GM19035 (cell line): ENCODE results near the gene SIRT1.
"Not testable (repeated sequence)": the region's sequence is repeated elsewhere in the genome, so short reads cannot be mapped to it uniquely, and the experiment has no call there.

Experiments used
- ATAC-seq: cut with Tn5 transposase; IDR thresholded peaks from one replicate; pipeline ENCODE4 v1.9.1; 2021; ENCODE audit not compliant: unreplicated experiment

Gene SIRT1

GRCh38 chr10:67884313-67884841 lies at the start of gene SIRT1:
SIRT1 (plus strand) TSS chr10:67884656; CDS start chr10:67884722, 66 bp downstream.
- peak; percentile 85 for ATAC-seq

DNA sequence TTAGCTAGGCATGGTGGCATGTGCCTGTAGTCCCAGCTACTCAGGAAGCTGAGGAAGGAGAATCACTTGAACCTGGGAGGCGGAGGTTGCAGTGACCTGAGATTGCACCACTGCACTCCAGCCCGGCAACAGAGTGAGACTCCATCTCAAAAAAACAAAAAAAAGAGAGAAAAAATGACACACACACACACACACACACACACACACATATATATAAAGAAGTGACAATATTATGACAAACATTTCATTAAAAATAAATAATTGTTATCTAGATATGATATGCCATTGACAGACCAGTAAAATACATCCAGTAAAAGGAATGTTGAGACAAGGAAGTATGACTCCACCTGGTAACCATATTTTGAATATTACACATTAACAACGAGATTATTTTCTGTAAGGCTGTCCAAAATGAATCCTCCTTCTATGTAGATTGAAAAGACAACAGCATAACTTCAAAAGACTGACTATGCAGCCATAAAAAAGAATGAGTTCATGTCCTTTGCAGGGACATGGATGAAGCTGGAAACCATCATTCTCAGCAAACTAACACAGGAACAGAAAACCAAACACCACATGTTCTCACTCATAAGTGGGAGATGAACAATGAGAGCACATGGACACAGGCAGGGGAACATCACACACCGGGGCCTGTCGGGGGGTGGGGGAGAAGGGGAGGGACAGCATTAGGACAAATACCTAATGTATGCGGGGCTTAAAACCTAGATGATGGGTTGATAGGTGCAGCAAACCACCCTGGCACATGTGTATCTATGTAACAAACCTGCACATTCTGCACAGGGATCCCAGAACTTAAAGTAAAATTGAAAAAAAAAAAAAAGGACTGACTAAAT lies 48.7 kb upstream of the SIRT1 start:
- not testable (repeated sequence) for ATAC-seq

- ATAC-seq = no peak
Measured at GRCh38 chr10:67836488-67836887, 48.0 kb upstream of the SIRT1 start.

DNA sequence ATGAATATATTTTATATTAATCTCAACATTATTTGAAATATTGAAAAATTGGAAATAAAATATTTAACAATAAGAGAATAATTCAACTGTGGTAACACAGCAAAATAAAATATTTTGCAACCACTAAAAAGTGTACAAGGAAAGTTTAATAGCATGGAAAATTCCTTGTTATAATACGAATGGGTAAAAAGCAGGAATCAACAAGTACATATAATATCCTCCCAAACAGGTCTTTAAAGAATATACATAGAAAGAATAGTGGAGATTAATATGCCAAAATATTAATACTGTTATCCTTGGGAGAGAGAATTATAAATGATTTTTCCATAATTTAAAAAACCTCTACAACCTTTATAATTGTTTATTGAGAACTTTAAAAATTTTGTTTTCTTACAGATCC lies 47.5 kb upstream of the SIRT1 start:
- ATAC-seq = no peak

DNA sequence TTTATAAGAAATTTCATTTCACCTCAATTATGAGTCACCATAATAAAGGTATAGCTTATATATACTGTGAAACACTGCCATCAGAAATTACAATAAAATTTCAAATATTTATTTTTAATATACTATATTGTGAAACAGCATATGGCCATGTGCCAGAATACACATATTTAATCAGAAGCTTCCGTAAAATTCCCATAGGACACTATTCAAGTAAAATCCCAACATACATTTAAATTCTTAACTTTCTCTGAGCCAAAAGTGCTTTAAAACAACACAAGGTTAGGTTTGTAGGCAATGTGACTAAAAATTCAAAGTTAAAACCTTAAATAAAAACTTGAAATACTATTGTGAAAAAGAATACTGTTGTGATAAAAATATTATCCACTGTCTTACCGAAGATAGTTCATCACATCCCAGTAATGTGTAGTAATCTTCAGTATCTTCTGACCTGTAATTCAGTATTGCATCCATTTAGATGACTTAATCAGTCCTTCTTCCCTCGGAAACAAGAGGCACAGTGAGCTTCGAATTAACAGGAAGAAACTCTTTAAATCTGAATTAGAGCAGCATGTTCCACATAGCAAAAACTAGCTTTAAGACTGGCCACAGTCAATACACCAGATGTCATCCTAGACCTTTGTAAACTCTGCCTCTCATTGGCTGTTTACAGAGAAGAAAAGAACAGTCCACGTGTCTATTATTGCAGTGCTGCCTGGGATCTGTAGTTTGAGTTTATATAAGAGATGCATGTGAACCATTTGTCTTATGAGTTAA lies 46.7 kb upstream of the SIRT1 start, which contains the start of gene DNAJC12:
TSS of gene DNAJC12 (minus strand) at position 648 of the 774 bp plus-strand sequence. CDS start at position 471, 177 bp downstream.
- ATAC-seq = peak; percentile 61

DNA sequence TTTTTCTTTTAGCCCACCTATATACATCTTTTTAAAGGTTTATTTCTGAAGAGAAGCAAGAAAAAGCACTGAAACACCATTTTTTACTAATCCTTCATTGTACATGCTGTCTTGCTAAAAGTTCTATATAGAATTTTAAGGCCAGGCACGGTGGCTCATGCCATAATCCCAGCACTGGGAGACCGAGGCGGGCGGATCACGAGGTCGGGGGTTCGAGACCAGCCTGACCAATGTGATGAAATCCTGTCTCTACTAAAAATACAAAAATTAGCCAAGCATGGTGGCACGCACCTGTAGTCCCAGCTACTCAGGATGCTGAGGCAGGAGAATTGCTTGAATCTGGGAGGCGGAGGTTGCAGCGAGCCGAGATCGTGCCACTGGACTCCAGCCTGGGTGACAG lies 44.9 kb upstream of the SIRT1 start:
- not testable (repeated sequence) for ATAC-seq

GRCh38 chr10:67839951-67840350 lies 44.5 kb upstream of the SIRT1 start:
- ATAC-seq = no peak

GRCh38 chr10:67841737-67842136 lies 42.7 kb upstream of the SIRT1 start:
- ATAC-seq = no peak

DNA sequence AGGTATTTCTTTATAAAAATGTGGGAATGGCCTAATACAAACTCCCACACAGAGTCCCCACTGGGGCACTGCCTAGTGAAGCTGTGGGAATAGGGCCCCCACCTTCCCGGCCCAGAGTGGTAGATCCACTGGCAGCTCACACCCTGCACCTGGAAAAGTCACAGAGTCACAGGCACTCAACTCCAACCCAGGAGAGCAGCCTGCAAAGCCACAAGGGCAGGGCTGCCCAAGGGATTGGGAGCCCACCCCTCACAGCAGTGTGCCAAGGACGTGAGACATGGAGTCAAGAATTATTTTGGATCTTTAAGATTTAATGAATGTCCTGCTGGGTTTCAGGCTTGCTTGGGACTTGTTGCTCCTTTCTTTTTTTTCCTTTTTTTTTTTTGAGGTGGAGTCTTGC lies 41.2 kb upstream of the SIRT1 start:
- no peak for ATAC-seq

DNA sequence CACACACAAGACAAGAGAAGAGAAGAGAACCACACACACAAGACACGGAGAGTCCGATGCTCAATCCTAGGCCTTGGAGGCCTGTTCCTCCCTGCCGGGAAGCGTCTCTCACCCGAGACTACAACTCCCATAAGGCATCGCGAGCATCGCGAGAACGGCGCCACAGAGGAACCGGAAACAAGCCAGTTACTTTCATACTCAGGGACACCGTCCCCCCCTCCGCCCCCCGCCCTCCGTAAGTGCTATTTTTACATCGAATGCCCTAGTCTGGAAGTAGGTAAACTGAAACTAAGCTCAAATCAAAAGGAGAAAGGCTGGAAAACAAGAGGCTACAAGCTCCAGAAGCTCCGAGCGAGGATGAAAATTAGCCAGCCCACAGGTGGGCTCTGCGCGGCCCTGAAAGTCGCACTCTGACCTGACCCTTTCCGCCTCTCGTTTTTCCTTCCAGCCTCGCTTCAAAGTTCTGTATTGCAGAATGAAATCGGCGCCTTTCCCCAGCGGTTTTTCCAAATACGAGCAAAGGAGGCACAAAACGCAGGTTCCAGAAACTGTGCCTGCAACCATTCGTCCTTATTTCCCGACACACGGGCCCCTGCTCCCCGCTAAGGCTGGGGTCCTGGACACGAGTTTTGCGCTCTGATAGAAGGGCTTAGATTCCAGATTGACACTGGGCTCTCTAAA lies 35.0 kb upstream of the SIRT1 start:
- ATAC-seq = peak; percentile 96

DNA sequence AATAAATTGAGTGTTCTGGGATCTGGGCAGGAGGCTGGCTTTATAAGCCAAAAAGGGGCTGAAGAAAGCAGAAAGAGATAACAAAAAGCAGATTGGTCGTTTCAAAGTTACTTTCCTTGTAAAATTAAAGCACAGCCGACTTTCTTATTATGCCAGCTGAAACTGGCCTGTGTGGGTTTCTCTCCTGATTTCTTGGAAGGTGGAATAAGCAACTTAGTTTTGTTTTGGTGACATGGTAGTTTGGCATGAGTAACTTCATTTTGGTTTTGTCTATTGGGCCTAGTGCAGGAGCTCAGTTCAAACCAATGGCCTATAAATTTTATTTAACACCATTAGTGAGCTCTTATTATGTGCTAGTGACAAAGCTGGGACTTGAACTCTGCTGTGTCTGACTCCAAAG lies 33.3 kb upstream of the SIRT1 start:
- no peak for ATAC-seq

DNA sequence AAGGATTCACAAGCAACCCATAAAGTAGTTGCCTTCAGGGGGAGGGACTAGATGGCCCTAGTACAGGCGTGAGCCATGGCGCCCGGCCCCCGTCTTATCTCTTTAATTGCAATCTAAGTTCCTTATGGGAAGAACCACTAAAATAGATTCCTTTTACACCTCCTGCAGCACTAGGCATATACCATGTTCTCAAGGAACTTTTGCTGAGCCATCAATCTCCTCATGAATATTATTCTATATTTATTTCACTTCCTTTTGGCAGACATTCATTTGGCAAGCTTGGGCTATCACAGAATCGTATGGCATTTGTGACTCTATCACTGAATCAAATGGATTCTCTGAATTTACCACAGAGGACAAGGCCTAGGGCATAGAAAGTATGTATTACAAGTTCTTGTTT lies 31.7 kb upstream of the SIRT1 start:
- ATAC-seq = no peak

- ATAC-seq = no peak
Measured at GRCh38 chr10:67853512-67853911, 30.9 kb upstream of the SIRT1 start.

- no peak for ATAC-seq
Measured at GRCh38 chr10:67858971-67859370, 25.5 kb upstream of the SIRT1 start.

- no peak for ATAC-seq
Measured at GRCh38 chr10:67861750-67862432, 22.6 kb upstream of the SIRT1 start.

- no peak for ATAC-seq
Measured at GRCh38 chr10:67863094-67863493, 21.4 kb upstream of the SIRT1 start.

DNA sequence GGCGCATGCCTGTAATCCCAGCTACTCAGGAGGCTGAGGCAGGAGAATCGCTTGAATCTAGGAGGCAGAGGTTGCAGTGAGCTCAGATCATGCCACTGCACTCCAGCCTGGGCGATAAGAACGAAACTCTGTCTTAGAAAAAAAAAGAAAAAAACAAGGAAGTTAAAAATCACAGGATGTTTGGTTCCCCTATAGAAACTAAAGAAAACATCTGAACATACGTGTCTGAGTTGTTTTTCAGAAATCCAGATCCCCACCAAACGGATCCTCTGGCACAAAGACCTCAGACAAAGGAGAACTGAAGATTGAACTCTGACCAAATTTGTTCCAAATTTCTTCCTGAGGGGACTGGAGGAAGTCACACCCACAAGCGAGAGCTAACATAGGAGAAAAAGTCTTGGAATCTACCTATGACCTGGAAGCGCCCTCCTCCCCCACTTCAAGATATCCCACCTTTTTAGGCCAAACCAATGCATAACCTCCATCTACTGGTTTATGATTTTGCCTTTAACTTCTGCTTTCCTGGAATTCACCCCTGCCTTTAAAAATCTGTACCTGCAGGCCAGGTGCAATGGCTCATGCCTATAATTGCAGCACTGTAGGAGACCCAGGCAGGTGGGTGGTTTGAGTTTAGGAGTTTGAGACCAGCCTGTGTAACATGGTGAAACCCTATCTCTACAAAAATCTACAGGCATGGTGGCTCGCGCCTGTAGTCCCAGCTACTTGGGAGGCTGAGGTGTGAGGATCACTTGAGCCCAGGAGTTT lies 19.7 kb upstream of the SIRT1 start:
- no peak for ATAC-seq

- no peak for ATAC-seq
Measured at GRCh38 chr10:67868132-67868531, 16.3 kb upstream of the SIRT1 start.

DNA sequence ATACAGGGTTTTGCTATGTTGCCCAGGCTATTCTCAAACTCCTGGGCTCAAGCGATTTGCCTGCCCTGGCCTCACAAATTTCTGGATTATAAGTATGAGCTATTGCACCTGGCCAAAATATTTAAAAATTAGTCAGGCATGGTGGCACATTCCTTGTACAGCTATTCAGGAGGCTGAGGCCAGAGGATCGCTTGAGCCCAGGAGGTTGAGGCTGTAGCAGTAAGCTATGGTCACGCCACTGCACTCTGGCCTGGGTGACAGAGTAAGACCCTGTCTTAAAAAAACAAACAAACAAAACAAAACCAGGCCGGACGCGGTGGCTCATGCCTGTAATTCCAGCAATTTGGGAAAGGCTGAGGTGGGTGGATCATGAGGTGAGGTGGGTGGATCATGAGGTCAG lies 14.5 kb upstream of the SIRT1 start:
- ATAC-seq = no peak
